HepG2 (cell line): ENCODE results near the gene CNTN4. TPM values are rescaled to one million over a fixed set of nuclear protein-coding genes. Genes with fewer than 3 reads are reported as not detected.
A peak's percentile ranks its signal among the peaks of the same experiment; 100 is the strongest.

Source experiments
- ATAC-seq: fragments of 200-7000 bp; cut with Tn5 transposase; 3 replicates; pipeline ENCODE4 v1.9.1; 2020; ENCODE audit warnings: mild to moderate bottlenecking, moderate library complexity
- BruUV-seq: library from RNA; stranded (reverse); fragments of 400-500 nt; replicated peaks from 2 replicates; lab custom pipeline; 2021; lab: Mats Ljungman, UMichigan
- CTCF ChIA-PET: fragments of 300-600 bp; formaldehyde crosslinking; extraction: SDS; loops from one replicate; lab custom pipeline; 2021; ENCODE audit warnings: low total read pairs, inconsistent platforms, low intra/inter-chr PET ratio; lab: Yijun Ruan, JAX
- POLR2A ChIA-PET: fragments of 350-600 bp; sonication (Branson Sonifier 250); formaldehyde crosslinking; loops from one replicate; lab custom pipeline; 2020; ENCODE audit warnings: antibody characterized with exemption, inconsistent platforms; lab: Yijun Ruan, JAX
- DNase-seq: peaks from one replicate; pipeline ENCODE4 v3.0.0-alpha.2; 2015; ENCODE audit warnings: low spot score
- FAIRE-seq: peaks from 3 replicates; lab custom pipeline; 2011; peaks lifted over from hg19 to GRCh38; lab: Jason Lieb, UNC
- H2AFZ ChIP-seq: one replicate; pipeline ENCODE4 v1.6.1; 2011; ENCODE audit warnings: low read length, inconsistent platforms
- H3K27ac ChIP-seq: fragments of 300-600 bp; 3 replicates; pipeline ENCODE4 v1.8.0; 2011; ENCODE audit warnings: mixed run types, mild to moderate bottlenecking, mixed read lengths, low read length, inconsistent platforms; ENCODE audit not compliant: insufficient read depth; ENCODE audit errors: extremely low read length
- H3K27me3 ChIP-seq, 2 experiments: fragments of 200-600 bp in 1 of 2; 2 replicates in 1 of 2; 3 replicates in 1 of 2; pipeline versions ENCODE4 v1.6.0 to v1.8.0; 2011; ENCODE audit warnings: low read length in 2 of 2, mild to moderate bottlenecking in 2 of 2, moderate library complexity in 2 of 2, inconsistent platforms in 1 of 2; ENCODE audit not compliant: insufficient read depth in 2 of 2, control insufficient read depth in 1 of 2
- H3K36me3 ChIP-seq, 2 experiments: fragments of 200-600 bp in 1 of 2; replicated peaks in 1 of 2; 2 replicates in 1 of 2; 3 replicates in 1 of 2; pipeline versions ENCODE4 v1.5.1 to v1.8.0; 2011; ENCODE audit warnings: low read length in 2 of 2, inconsistent platforms in 1 of 2; ENCODE audit not compliant: insufficient read depth in 2 of 2, control insufficient read depth in 1 of 2
- H3K4me1 ChIP-seq: 2 replicates; pipeline ENCODE4 v1.5.1; 2012; ENCODE audit warnings: low read length, inconsistent platforms; ENCODE audit not compliant: insufficient read depth
- H3K4me2 ChIP-seq: 2 replicates; pipeline ENCODE4 v1.6.0; 2011; ENCODE audit warnings: low read depth, low read length, inconsistent platforms
- H3K4me3 ChIP-seq, 3 experiments: fragments of 200-600 bp in 1 of 3; sonication (generic), shearing (Covaris generic) in 1 of 3; replicated peaks in 1 of 3; 2 replicates each; pipeline ENCODE4 v1.5.1; 2011 to 2016; ENCODE audit warnings: low read length in 3 of 3, inconsistent platforms in 2 of 3, low read depth in 2 of 3, mild to moderate bottlenecking in 2 of 3, control low read depth in 1 of 3, mixed read lengths in 1 of 3; ENCODE audit not compliant: insufficient read depth in 1 of 3
- H3K79me2 ChIP-seq: one replicate; pipeline ENCODE4 v1.6.1; 2011; ENCODE audit warnings: low read length, inconsistent platforms; ENCODE audit not compliant: insufficient read depth
- H3K9ac ChIP-seq: 2 replicates; pipeline ENCODE4 v1.6.0; 2011; ENCODE audit warnings: mild to moderate bottlenecking, low read depth, low read length, inconsistent platforms; ENCODE audit not compliant: insufficient read depth
- H3K9me3 ChIP-seq: 2 replicates; pipeline ENCODE4 v1.5.1; 2012; ENCODE audit warnings: mild to moderate bottlenecking, low read length
- H4K20me1 ChIP-seq: 2 replicates; pipeline ENCODE4 v1.6.0; 2011; ENCODE audit warnings: inconsistent platforms, mild to moderate bottlenecking, low read length, moderate library complexity; ENCODE audit not compliant: insufficient read depth
- CHD2 ChIP-seq: IDR thresholded peaks from 2 replicates; pipeline ENCODE4 v1.6.1; 2011; ENCODE audit warnings: low read depth, low read length, improper control_type of control experiment
- MAFK ChIP-seq, 2 experiments: IDR thresholded peaks in 1 of 2; conservative IDR thresholded peaks in 1 of 2; 2 replicates each; pipeline ENCODE4 v1.6.1; 2011; ENCODE audit warnings: improper control_type of control experiment in 2 of 2, low read length in 2 of 2
- SYNCRIP ChIP-seq: fragments of 200-400 bp; formaldehyde crosslinking; IDR thresholded peaks from 2 replicates; pipeline ENCODE4 v1.6.1; 2018; ENCODE audit warnings: mild to moderate bottlenecking, low read depth, low read length; ENCODE audit not compliant: insufficient read depth
- ZFAT ChIP-seq: sonication (generic); formaldehyde crosslinking; conservative IDR thresholded peaks from 2 replicates; pipeline ENCODE4 v1.8.1; 2023; ENCODE audit warnings: missing genetic modification reagents, inconsistent platforms
- WGBS: methylation state at CpG from one replicate; pipeline ENCODE4 v1.1.6; 2017; ENCODE audit warnings: low lambda C conversion rate; 5-methylcytosine and 5-hydroxymethylcytosine counted together
- in situ Hi-C: cut with HindIII; loops from 2 replicates; pipeline ENCODE4 v1.10.0; 2017; ENCODE audit warnings: low pct_unique_long_range_greater_than_20kb; ENCODE audit not compliant: extremely low pct_ligation_motif_present
- intact Hi-C: fragments of 100-400 bp; cut with micrococcal nuclease; formaldehyde crosslinking; loops from one replicate; pipeline ENCODE4 v1.10.0; 2022; ENCODE audit not compliant: unreplicated experiment
- polyA plus RNA-seq, 8 experiments: library from polyadenylated mRNA; depleted of rRNA in 3 of 8; stranded (reverse) in 7 of 8; unstranded in 1 of 8; fragments of >200 nt; fragmentation: Illumina TruSeq in 4 of 8; extraction: Trizol in 4 of 8; gene quantifications; 2 replicates each; pipeline versions ENCODE4 v1.2.1 to v1.2.3, GENCODE V29; 2011 to 2016; ENCODE audit warnings: low read depth in 4 of 8, missing spikeins in 1 of 8, mixed read lengths in 1 of 8; ENCODE audit not compliant: insufficient read depth in 1 of 8
- total RNA-seq, 5 experiments: library from RNA; depleted of rRNA; stranded (reverse); fragments of >200 nt; fragmentation: Illumina TruSeq; extraction: Trizol; gene quantifications; 2 replicates each; pipeline ENCODE4 v1.2.3, GENCODE V29; 2016; ENCODE audit warnings: low read depth in 1 of 5
- TF ChIP-seq, protein P1 (sequence below): sonication (generic); formaldehyde crosslinking; IDR thresholded peaks from 2 replicates; pipeline ENCODE4 v1.4.0; 2020; ENCODE audit warnings: missing genetic modification reagents
- TF ChIP-seq, protein P2 (sequence below), 2 experiments: IDR thresholded peaks; 2 replicates each; pipeline ENCODE4 v1.6.1; 2011 to 2012; ENCODE audit warnings: low read length in 2 of 2, borderline replicate concordance in 1 of 2, low read depth in 1 of 2, mild to moderate bottlenecking in 1 of 2, moderate library complexity in 1 of 2

Gene CNTN4
- total and polyA plus RNA-seq, 2 of the 13 experiments (the other 11 are each of a cell fraction or from before 2014, with no cell fraction given): 0.01 to 0.13 TPM

DNA sequence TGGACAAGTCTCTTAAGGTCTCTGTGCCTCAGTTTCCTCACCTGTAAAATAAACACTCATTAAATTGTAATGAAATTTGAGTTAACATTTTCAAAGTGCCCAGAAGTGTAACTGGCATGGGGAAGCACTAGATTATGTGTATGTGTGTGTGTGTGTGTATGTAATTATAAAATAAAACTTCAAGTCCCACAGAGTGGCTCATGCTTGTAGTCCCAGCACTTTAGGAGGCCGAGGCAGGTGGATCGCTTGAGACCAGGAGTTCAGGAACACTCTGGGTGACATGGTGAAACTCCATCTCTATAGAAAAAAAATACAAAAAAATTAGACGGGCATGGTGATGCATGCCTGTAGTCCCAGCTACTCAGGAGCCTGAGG, 608.2 kb downstream of the CNTN4 start (continued):
- TF ChIP-seq ZFAT (CRISPR knock-in tag) (no peak), CHD2 (no peak)
- TF ChIP-seq, protein P1, sequence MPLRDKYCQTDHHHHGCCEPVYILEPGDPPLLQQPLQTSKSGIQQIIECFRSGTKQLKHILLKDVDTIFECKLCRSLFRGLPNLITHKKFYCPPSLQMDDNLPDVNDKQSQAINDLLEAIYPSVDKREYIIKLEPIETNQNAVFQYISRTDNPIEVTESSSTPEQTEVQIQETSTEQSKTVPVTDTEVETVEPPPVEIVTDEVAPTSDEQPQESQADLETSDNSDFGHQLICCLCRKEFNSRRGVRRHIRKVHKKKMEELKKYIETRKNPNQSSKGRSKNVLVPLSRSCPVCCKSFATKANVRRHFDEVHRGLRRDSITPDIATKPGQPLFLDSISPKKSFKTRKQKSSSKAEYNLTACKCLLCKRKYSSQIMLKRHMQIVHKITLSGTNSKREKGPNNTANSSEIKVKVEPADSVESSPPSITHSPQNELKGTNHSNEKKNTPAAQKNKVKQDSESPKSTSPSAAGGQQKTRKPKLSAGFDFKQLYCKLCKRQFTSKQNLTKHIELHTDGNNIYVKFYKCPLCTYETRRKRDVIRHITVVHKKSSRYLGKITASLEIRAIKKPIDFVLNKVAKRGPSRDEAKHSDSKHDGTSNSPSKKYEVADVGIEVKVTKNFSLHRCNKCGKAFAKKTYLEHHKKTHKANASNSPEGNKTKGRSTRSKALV: no peak
- TF ChIP-seq, all 625 proteins: peak for 0

DNA sequence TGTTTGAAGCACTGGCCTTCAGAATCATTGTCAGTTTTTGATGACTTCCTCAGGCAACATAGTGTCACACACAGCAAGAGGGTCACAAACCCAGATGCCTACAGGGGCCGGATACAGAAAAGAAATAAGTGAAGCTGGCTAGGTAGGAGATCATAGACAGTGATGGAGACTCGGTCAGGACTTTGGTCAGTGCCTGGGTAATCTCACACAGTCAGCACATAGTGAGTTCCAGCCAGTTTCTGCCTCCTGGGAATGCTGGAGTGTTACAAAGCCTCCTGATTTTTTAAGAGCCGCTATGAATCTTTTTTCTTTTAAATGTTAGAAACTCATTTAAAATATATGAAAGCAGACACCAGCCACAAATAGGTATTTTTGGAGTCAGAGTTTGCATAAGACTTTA, 612.4 kb downstream of the CNTN4 start:
- POLR2A ChIA-PET: no interaction called here
- Histone ChIP-seq H3K4me2 (no peak overlapping the region), H3K9me3 (no peaks in the 10 kb centered on the region), H3K27ac (no peak overlapping the region), H2AFZ (no peak overlapping the region), H3K27me3 (no peaks in the 10 kb centered on the region), H3K79me2 (no peaks in the 10 kb centered on the region), H3K36me3 (no peaks in the 10 kb centered on the region), H3K9ac (no peak overlapping the region), H4K20me1 (no peaks in the 10 kb centered on the region; the same call in 1 of the 2 replicates), H3K4me3 (no peak overlapping the region), H3K4me1 (no peaks in the 10 kb centered on the region)
- ATAC-seq (no peak), FAIRE-seq (no peak), DNase-seq (no peak)
- TF ChIP-seq MAFK (conservative IDR thresholded peaks at IDR 0.05 in 1 of 2, IDR thresholded peaks at IDR 0.05 in 1 of 2; ENCODE audit: low read length in 2 of 2) (peak; percentile 14 to 32; a peak in 1 of 4 replicates), SYNCRIP (no peak)
- TF ChIP-seq, protein P2, sequence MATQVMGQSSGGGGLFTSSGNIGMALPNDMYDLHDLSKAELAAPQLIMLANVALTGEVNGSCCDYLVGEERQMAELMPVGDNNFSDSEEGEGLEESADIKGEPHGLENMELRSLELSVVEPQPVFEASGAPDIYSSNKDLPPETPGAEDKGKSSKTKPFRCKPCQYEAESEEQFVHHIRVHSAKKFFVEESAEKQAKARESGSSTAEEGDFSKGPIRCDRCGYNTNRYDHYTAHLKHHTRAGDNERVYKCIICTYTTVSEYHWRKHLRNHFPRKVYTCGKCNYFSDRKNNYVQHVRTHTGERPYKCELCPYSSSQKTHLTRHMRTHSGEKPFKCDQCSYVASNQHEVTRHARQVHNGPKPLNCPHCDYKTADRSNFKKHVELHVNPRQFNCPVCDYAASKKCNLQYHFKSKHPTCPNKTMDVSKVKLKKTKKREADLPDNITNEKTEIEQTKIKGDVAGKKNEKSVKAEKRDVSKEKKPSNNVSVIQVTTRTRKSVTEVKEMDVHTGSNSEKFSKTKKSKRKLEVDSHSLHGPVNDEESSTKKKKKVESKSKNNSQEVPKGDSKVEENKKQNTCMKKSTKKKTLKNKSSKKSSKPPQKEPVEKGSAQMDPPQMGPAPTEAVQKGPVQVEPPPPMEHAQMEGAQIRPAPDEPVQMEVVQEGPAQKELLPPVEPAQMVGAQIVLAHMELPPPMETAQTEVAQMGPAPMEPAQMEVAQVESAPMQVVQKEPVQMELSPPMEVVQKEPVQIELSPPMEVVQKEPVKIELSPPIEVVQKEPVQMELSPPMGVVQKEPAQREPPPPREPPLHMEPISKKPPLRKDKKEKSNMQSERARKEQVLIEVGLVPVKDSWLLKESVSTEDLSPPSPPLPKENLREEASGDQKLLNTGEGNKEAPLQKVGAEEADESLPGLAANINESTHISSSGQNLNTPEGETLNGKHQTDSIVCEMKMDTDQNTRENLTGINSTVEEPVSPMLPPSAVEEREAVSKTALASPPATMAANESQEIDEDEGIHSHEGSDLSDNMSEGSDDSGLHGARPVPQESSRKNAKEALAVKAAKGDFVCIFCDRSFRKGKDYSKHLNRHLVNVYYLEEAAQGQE (IDR thresholded peaks at IDR 0.05; ENCODE audit: borderline replicate concordance in 1 of 2, low read depth in 1 of 2, low read length in 2 of 2): peak in 1 of 2 experiments; percentile 42; a peak in 1 of 4 replicates
- no TSS peak for BruUV-seq
- WGBS: 0% methylated on average over 3 of the region's 3 CpGs
- intact Hi-C loops (no loop called here), in situ Hi-C loops (no loop called here)
- CTCF ChIA-PET: no interaction called here
